Measurements from ENCODE around the gene PPM1M. TPM values are rescaled to one million over a fixed set of nuclear protein-coding genes. Genes with fewer than 3 reads are reported as not detected.

PPM1M gene
- total and polyA plus RNA-seq, 2 donors from 2014 or later = 23.2 to 32.5 TPM

GRCh38 chr3:52228751-52229291, 16.7 kb upstream of the PPM1M start:
- H3K4me3 ChIP-seq (ENCODE audit: low read length in 3 of 3) = no peak overlapping the region
- no peaks in the 10 kb centered on the region for H3K27me3 ChIP-seq (ENCODE audit: control insufficient read depth, insufficient read depth, low read length)
- H3K36me3 ChIP-seq (ENCODE audit: control insufficient read depth in 2 of 3, insufficient read depth in 3 of 3, low read length in 3 of 3) = peaks cover 0 to 19% (median 14%) of the 10 kb centered on the region in 3 donors
- no peak overlapping the region for H3K27ac ChIP-seq (ENCODE audit: low read depth in 2 of 2, low read length in 2 of 2)
- H3K9me3 ChIP-seq (ENCODE audit: control insufficient read depth in 2 of 3, insufficient read depth in 1 of 3, low read length in 3 of 3) = no peaks in the 10 kb centered on the region
- no peak for TF ChIP-seq CTCF (IDR thresholded peaks at IDR 0.05; ENCODE audit: borderline replicate concordance, extremely low read depth, insufficient read depth)
- no peak overlapping the region for H3K9ac ChIP-seq (ENCODE audit: low read length in 3 of 3)
- no peak for FAIRE-seq
- H3K4me1 ChIP-seq (ENCODE audit: control insufficient read depth in 2 of 3, insufficient read depth in 2 of 3, low read depth in 1 of 3, low read length in 3 of 3) = no peaks in the 10 kb centered on the region
- intact Hi-C loops (cut with DNase I) = loop anchor here (10.0 kb wide), 1 partner anchor 116 kb away; no protein-coding TSS in a partner anchor
- DNase-seq = no peak

GRCh38 chr3:52229656-52230055, 15.9 kb upstream of the PPM1M start:
- Histone ChIP-seq H3K4me1 (ENCODE audit: control insufficient read depth in 2 of 3, insufficient read depth in 2 of 3, low read depth in 1 of 3, low read length in 3 of 3) (no peaks in the 10 kb centered on the region), H3K27ac (ENCODE audit: low read depth in 2 of 2, low read length in 2 of 2) (no peak overlapping the region), H3K4me3 (ENCODE audit: low read length in 3 of 3) (no peak overlapping the region), H3K9ac (ENCODE audit: low read length in 3 of 3) (no peak overlapping the region), H3K27me3 (ENCODE audit: control insufficient read depth, insufficient read depth, low read length) (no peaks in the 10 kb centered on the region), H3K9me3 (ENCODE audit: control insufficient read depth in 2 of 3, insufficient read depth in 1 of 3, low read length in 3 of 3) (no peaks in the 10 kb centered on the region), H3K36me3 (ENCODE audit: control insufficient read depth in 2 of 3, insufficient read depth in 3 of 3, low read length in 3 of 3) (peaks cover 0 to 19% (median 14%) of the 10 kb centered on the region in 3 donors)
- intact Hi-C loops (cut with DNase I) = loop anchor here (10.0 kb wide), 1 partner anchor 115 kb away; no protein-coding TSS in a partner anchor
- DNase-seq = no peak
- TF ChIP-seq CTCF (IDR thresholded peaks at IDR 0.05; ENCODE audit: borderline replicate concordance, extremely low read depth, insufficient read depth) = no peak
- FAIRE-seq = no peak

GRCh38 chr3:52230461-52230860, 15.1 kb upstream of the PPM1M start:
- no peak for TF ChIP-seq CTCF (IDR thresholded peaks at IDR 0.05; ENCODE audit: borderline replicate concordance, extremely low read depth, insufficient read depth)
- intact Hi-C loops (cut with DNase I) = no loop called here
- H3K9me3 ChIP-seq (ENCODE audit: control insufficient read depth in 2 of 3, insufficient read depth in 1 of 3, low read length in 3 of 3) = no peaks in the 10 kb centered on the region
- DNase-seq (no peak), FAIRE-seq (no peak)
- H3K36me3 ChIP-seq (ENCODE audit: control insufficient read depth in 2 of 3, insufficient read depth in 3 of 3, low read length in 3 of 3) = peaks cover 0 to 19% (median 14%) of the 10 kb centered on the region in 3 donors
- no peak overlapping the region for H3K9ac ChIP-seq (ENCODE audit: low read length in 3 of 3)
- no peaks in the 10 kb centered on the region for H3K4me1 ChIP-seq (ENCODE audit: control insufficient read depth in 2 of 3, insufficient read depth in 2 of 3, low read depth in 1 of 3, low read length in 3 of 3)
- no peaks in the 10 kb centered on the region for H3K27me3 ChIP-seq (ENCODE audit: control insufficient read depth, insufficient read depth, low read length)
- H3K4me3 ChIP-seq (ENCODE audit: low read length in 3 of 3) = no peak overlapping the region
- no peak overlapping the region for H3K27ac ChIP-seq (ENCODE audit: low read depth in 2 of 2, low read length in 2 of 2)
